Skeletal muscle tissue (tissue), 4 donors: Measurements from ENCODE around the gene ECEL1. TPM values are rescaled to one million over a fixed set of nuclear protein-coding genes. Genes with fewer than 3 reads are reported as not detected.

Source experiments
- H3K27ac ChIP-seq: one replicate; pipeline ENCODE4 v1.7.0; 2013; ENCODE audit warnings: mild to moderate bottlenecking, low read depth, low read length, inconsistent platforms
- H3K27me3 ChIP-seq, 3 donors: one replicate each; pipeline ENCODE4 v1.7.0; 2013; ENCODE audit warnings: low read length in 3 of 3; ENCODE audit not compliant: control insufficient read depth in 3 of 3, insufficient read depth in 3 of 3
- H3K36me3 ChIP-seq, 3 donors: one replicate each; pipeline ENCODE4 v1.7.0; 2013; ENCODE audit warnings: low read length in 3 of 3; ENCODE audit not compliant: control insufficient read depth in 3 of 3, insufficient read depth in 3 of 3
- H3K4me1 ChIP-seq, 3 donors: one replicate each; pipeline ENCODE4 v1.7.0; 2013; ENCODE audit warnings: low read length in 3 of 3, mild to moderate bottlenecking in 3 of 3; ENCODE audit not compliant: control insufficient read depth in 3 of 3, insufficient read depth in 3 of 3
- H3K4me3 ChIP-seq, 3 donors: one replicate each; pipeline ENCODE4 v1.7.0; 2013; ENCODE audit warnings: low read length in 3 of 3
- H3K9ac ChIP-seq, 3 donors: one replicate each; pipeline ENCODE4 v1.7.0; 2013; ENCODE audit warnings: low read length in 3 of 3, mild to moderate bottlenecking in 3 of 3, moderate library complexity in 2 of 3, low read depth in 1 of 3
- H3K9me3 ChIP-seq, 3 donors: one replicate each; pipeline ENCODE4 v1.7.0; 2013; ENCODE audit warnings: low read length in 3 of 3; ENCODE audit not compliant: control insufficient read depth in 3 of 3
- total RNA-seq: library from RNA; depleted of rRNA; stranded (reverse); fragments of >200 nt; gene quantifications from one replicate; pipeline ENCODE4 v1.2.3, GENCODE V29; 2014
- donor health status: Osteomylitis.

ECEL1 gene
- total RNA-seq, 1 donor from 2014 or later: 1.0 TPM

DNA sequence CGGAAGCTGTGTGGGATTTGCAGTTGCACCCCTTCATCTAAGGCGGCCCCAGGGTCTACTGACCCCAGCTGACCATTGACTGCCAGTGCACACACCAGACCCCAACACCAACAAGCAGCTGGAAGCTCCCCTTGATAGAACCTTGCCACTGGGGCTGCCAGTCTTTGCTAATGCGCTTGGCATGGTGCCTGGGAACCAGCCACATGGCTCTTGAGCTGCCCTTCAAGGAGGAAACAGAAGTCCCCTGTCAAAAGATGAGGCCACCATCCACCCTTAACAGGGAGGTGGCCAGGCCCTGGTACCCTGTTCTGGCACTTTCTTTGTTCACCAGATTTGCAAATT is 23.1 kb downstream of the ECEL1 start:
- H3K27me3 ChIP-seq: peaks cover 0 to 5% (median 0%) of the 10 kb centered on the region in 3 donors
- H3K27ac ChIP-seq: no peak overlapping the region
- no peaks in the 10 kb centered on the region for H3K4me1 ChIP-seq
- no peaks in the 10 kb centered on the region for H3K9me3 ChIP-seq
- H3K9ac ChIP-seq: no peak overlapping the region
- no peaks in the 10 kb centered on the region for H3K36me3 ChIP-seq
- H3K4me3 ChIP-seq: no peak overlapping the region

GRCh38 chr2:232463701-232464543 is 23.7 kb downstream of the ECEL1 start:
- H3K27ac ChIP-seq: no peak overlapping the region
- H3K4me1 ChIP-seq: no peaks in the 10 kb centered on the region
- peaks cover 3 to 10% (median 3%) of the 10 kb centered on the region in 3 donors for H3K27me3 ChIP-seq
- H3K9ac ChIP-seq: no peak overlapping the region
- no peaks in the 10 kb centered on the region for H3K36me3 ChIP-seq
- H3K9me3 ChIP-seq: no peaks in the 10 kb centered on the region
- H3K4me3 ChIP-seq: no peak overlapping the region

- Histone ChIP-seq H3K36me3 (no peaks in the 10 kb centered on the region), H3K4me1 (no peaks in the 10 kb centered on the region), H3K27me3 (peaks cover 14 to 28% (median 22%) of the 10 kb centered on the region in 3 donors), H3K27ac (no peak overlapping the region), H3K4me3 (no peak overlapping the region), H3K9me3 (no peaks in the 10 kb centered on the region), H3K9ac (no peak overlapping the region)
These were observed 27.5 kb downstream of the ECEL1 start for GRCh38 chr2:232460171-232460570.

DNA sequence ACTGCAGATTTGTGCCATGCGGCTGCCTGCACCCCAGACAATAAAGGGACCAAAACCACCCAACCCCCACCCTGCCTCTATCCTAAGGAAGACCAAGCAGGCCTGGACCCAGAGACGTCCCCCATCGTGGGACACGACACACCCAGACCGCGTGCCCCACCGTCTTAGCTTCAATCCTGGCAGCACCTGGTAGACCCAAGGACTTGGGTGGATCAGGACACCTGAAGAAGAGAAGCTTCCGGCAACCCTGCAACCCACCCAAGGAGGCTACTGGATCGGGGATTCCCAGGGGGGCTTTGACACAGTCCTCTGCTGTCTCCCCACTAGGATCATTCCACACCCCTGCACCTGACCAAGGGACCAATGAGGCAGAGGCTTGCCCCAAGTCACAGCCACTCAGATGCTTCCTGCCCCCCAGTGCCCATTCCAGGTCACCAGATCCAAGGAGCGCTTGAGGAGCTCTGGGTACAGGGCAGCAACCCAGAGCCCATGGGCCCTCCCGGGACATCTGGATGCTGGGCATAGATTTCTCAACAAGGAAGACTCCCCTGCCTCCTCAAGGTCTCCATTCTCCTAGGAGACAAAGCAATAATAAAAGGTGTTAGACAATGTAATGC is 28.1 kb downstream of the ECEL1 start:
- Histone ChIP-seq H3K4me3 (no peak overlapping the region), H3K27ac (no peak overlapping the region), H3K9ac (no peak overlapping the region), H3K9me3 (no peaks in the 10 kb centered on the region), H3K36me3 (no peaks in the 10 kb centered on the region), H3K4me1 (no peaks in the 10 kb centered on the region), H3K27me3 (peaks cover 14 to 28% (median 22%) of the 10 kb centered on the region in 3 donors)

- no peak overlapping the region for H3K4me3 ChIP-seq
These were observed 28.8 kb downstream of the ECEL1 start for GRCh38 chr2:232458661-232459418.

DNA sequence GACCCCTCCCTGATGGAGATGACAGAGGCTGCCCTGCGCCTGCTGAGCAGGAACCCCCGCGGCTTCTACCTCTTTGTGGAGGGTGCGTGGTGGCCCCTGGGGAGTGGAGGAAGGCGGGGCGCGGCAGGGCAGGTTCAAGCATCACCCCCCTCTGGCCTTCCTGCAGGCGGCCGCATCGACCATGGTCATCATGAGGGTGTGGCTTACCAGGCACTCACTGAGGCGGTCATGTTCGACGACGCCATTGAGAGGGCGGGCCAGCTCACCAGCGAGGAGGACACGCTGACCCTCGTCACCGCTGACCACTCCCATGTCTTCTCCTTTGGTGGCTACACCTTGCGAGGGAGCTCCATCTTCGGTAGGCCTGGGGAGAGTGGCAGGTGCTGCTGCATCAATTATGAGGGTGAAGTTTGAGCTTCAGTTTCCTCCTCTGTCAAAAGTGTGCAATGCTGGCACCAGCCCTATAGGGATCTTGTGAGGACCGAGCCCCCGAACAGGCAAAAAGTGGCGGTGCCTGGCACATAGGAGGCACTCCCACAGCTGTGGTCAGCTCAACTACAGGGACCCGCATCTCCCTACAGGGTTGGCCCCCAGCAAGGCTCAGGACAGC is 29.5 kb downstream of the ECEL1 start:
- peaks cover 14 to 24% (median 22%) of the 10 kb centered on the region in 3 donors for H3K27me3 ChIP-seq
- H3K9ac ChIP-seq: no peak overlapping the region
- no peak overlapping the region for H3K4me3 ChIP-seq
- H3K9me3 ChIP-seq: no peaks in the 10 kb centered on the region
- H3K4me1 ChIP-seq: no peaks in the 10 kb centered on the region
- no peak overlapping the region for H3K27ac ChIP-seq
- H3K36me3 ChIP-seq: no peaks in the 10 kb centered on the region

More at GRCh38 chr2:232458661-232459418, 28.8 kb downstream of the ECEL1 start:
- Histone ChIP-seq H3K27me3 (peaks cover 14 to 24% (median 22%) of the 10 kb centered on the region in 3 donors), H3K27ac (no peak overlapping the region), H3K4me1 (no peaks in the 10 kb centered on the region), H3K36me3 (no peaks in the 10 kb centered on the region), H3K9me3 (no peaks in the 10 kb centered on the region), H3K9ac (no peak overlapping the region)

- Histone ChIP-seq H3K27me3 (peaks cover 14 to 24% (median 22%) of the 10 kb centered on the region in 3 donors), H3K36me3 (no peaks in the 10 kb centered on the region)
These were observed 30.3 kb downstream of the ECEL1 start for GRCh38 chr2:232457121-232458011.

GRCh38 chr2:232456296-232457120 is 31.1 kb downstream of the ECEL1 start:
- H3K9me3 ChIP-seq: no peaks in the 10 kb centered on the region
- H3K4me1 ChIP-seq: no peaks in the 10 kb centered on the region
- no peaks in the 10 kb centered on the region for H3K36me3 ChIP-seq
- H3K9ac ChIP-seq: no peak overlapping the region
- peaks cover 14 to 26% (median 22%) of the 10 kb centered on the region in 3 donors for H3K27me3 ChIP-seq
- no peak overlapping the region for H3K4me3 ChIP-seq
- no peak overlapping the region for H3K27ac ChIP-seq

More at GRCh38 chr2:232457121-232458011, 30.3 kb downstream of the ECEL1 start:
- no peaks in the 10 kb centered on the region for H3K4me1 ChIP-seq
- no peak overlapping the region for H3K27ac ChIP-seq
- H3K9me3 ChIP-seq: no peaks in the 10 kb centered on the region
- H3K4me3 ChIP-seq: no peak overlapping the region
- no peak overlapping the region for H3K9ac ChIP-seq
